NCI-H2227 (cell line): ENCODE results near the gene CDK14.

Source experiments
- DNase-seq: peaks from one replicate; lab custom pipeline; 2025; ENCODE audit not compliant: unreplicated experiment; lab: John Stamatoyannopoulos, UW

Gene CDK14

GRCh38 chr7:90938371-90938770 lies 342.2 kb downstream of the CDK14 start:
- no peak for DNase-seq

GRCh38 chr7:90939666-90940065 lies 343.5 kb downstream of the CDK14 start:
- DNase-seq, result no peak

- no peak for DNase-seq
Measured at GRCh38 chr7:90944021-90944420, 347.9 kb downstream of the CDK14 start.

GRCh38 chr7:90945104-90945787 lies 349.1 kb downstream of the CDK14 start:
- DNase-seq, result no peak

GRCh38 chr7:90946730-90947501 lies 350.8 kb downstream of the CDK14 start:
- no peak for DNase-seq

GRCh38 chr7:90948085-90948484 lies 352.0 kb downstream of the CDK14 start:
- DNase-seq, result no peak

- DNase-seq, result no peak
Measured at GRCh38 chr7:90951229-90951628, 355.1 kb downstream of the CDK14 start.

- DNase-seq, result no peak
Measured at GRCh38 chr7:90951986-90952954, 356.1 kb downstream of the CDK14 start.

GRCh38 chr7:90955641-90956207 lies 359.6 kb downstream of the CDK14 start:
- no peak for DNase-seq

- no peak for DNase-seq
Measured at GRCh38 chr7:90957883-90958282, 361.8 kb downstream of the CDK14 start.

GRCh38 chr7:90958647-90959046 lies 362.5 kb downstream of the CDK14 start:
- no peak for DNase-seq

GRCh38 chr7:90961037-90961725 lies 365.1 kb downstream of the CDK14 start:
- no peak for DNase-seq

- no peak for DNase-seq
Measured at GRCh38 chr7:90965211-90965610, 369.1 kb downstream of the CDK14 start.

- no peak for DNase-seq
Measured at GRCh38 chr7:90966346-90966745, 370.2 kb downstream of the CDK14 start.

- DNase-seq, result no peak
Measured at GRCh38 chr7:90968871-90969270, 372.8 kb downstream of the CDK14 start.

GRCh38 chr7:90972906-90973550 lies 376.9 kb downstream of the CDK14 start:
- DNase-seq, result no peak

- DNase-seq, result no peak
Measured at GRCh38 chr7:90977056-90977455, 380.9 kb downstream of the CDK14 start.

GRCh38 chr7:90980545-90980944 lies 384.4 kb downstream of the CDK14 start:
- DNase-seq, result no peak

- no peak for DNase-seq
Measured at GRCh38 chr7:90982228-90982627, 386.1 kb downstream of the CDK14 start.

GRCh38 chr7:90984692-90985091 lies 388.6 kb downstream of the CDK14 start:
- no peak for DNase-seq
